ENCODE results near the gene EHF. TPM values are rescaled to one million over a fixed set of nuclear protein-coding genes. Genes with fewer than 3 reads are reported as not detected.

Gene EHF
- total RNA-seq, 2 donors from 2014 or later, result 0.22 TPM; not detected in 1

- peaks cover 14% of the 10 kb centered on the region for H3K4me1 ChIP-seq (ENCODE audit: control insufficient read depth, insufficient read depth, low read length)
- TF ChIP-seq CTCF (conservative IDR thresholded peaks at IDR 0.05), result no peak
- 83 to 91% methylated on average over 1 to 5 of the region's 5 CpGs for WGBS, 2 experiments (ENCODE audit: insufficient coverage in 1 of 2, insufficient read length in 1 of 2)
- Mint-ChIP-seq H3K4me1 (peaks cover 36% of the 10 kb centered on the region), H3K27ac (no peak overlapping the region), H3K27me3 (ENCODE audit: insufficient read depth) (peaks cover 2% of the 10 kb centered on the region), H3K4me3 (no peak overlapping the region), H3K9me3 (no peaks in the 10 kb centered on the region), H3K36me3 (ENCODE audit: low read depth) (no peaks in the 10 kb centered on the region)
- H3K9me3 ChIP-seq (ENCODE audit: control insufficient read depth, low read length), result no peaks in the 10 kb centered on the region
- no peak for DNase-seq
- no peak overlapping the region for H3K9ac ChIP-seq (ENCODE audit: extremely low read depth, low read length, poor library complexity, severe bottlenecking)
- H3K36me3 ChIP-seq (ENCODE audit: control insufficient read depth, insufficient read depth, low read length), result no peaks in the 10 kb centered on the region
- H3K27ac ChIP-seq (ENCODE audit: low read depth, low read length), result no peak overlapping the region
- no peak overlapping the region for H3K4me3 ChIP-seq (ENCODE audit: low read length)
- H3K27me3 ChIP-seq (ENCODE audit: control insufficient read depth, insufficient read depth, low read length, poor library complexity, severe bottlenecking), result no peaks in the 10 kb centered on the region
Observed at GRCh38 chr11:34641456-34641855, 20.6 kb downstream of the EHF start.

GRCh38 chr11:34642001-34642554, 21.2 kb downstream of the EHF start:
- Mint-ChIP-seq H3K36me3 (ENCODE audit: low read depth) (no peaks in the 10 kb centered on the region), H3K9me3 (no peaks in the 10 kb centered on the region), H3K4me1 (peaks cover 36% of the 10 kb centered on the region), H3K4me3 (no peak overlapping the region), H3K27ac (no peak overlapping the region), H3K27me3 (ENCODE audit: insufficient read depth) (peaks cover 2% of the 10 kb centered on the region)
- Histone ChIP-seq H3K36me3 (ENCODE audit: control insufficient read depth, insufficient read depth, low read length) (no peaks in the 10 kb centered on the region), H3K4me3 (ENCODE audit: low read length) (no peak overlapping the region), H3K4me1 (ENCODE audit: control insufficient read depth, insufficient read depth, low read length) (peaks cover 14% of the 10 kb centered on the region), H3K9me3 (ENCODE audit: control insufficient read depth, low read length) (no peaks in the 10 kb centered on the region), H3K9ac (ENCODE audit: extremely low read depth, low read length, poor library complexity, severe bottlenecking) (no peak overlapping the region), H3K27ac (ENCODE audit: low read depth, low read length) (no peak overlapping the region), H3K27me3 (ENCODE audit: control insufficient read depth, insufficient read depth, low read length, poor library complexity, severe bottlenecking) (no peaks in the 10 kb centered on the region)
- no peak for DNase-seq
- no peak for TF ChIP-seq CTCF (conservative IDR thresholded peaks at IDR 0.05)
- WGBS, 2 experiments (ENCODE audit: insufficient coverage in 1 of 2, insufficient read length in 1 of 2), result 89 to 93% methylated on average over 5 to 6 of the region's 6 CpGs

- H3K27ac ChIP-seq (ENCODE audit: low read depth, low read length), result no peak overlapping the region
- WGBS, 2 experiments (ENCODE audit: insufficient coverage in 1 of 2, insufficient read length in 1 of 2), result 90 to 92% methylated on average over 2 to 6 of the region's 6 CpGs
- Mint-ChIP-seq H3K27ac (no peak overlapping the region), H3K9me3 (no peaks in the 10 kb centered on the region), H3K36me3 (ENCODE audit: low read depth) (no peaks in the 10 kb centered on the region), H3K27me3 (ENCODE audit: insufficient read depth) (peaks cover 2% of the 10 kb centered on the region), H3K4me1 (peaks cover 36% of the 10 kb centered on the region), H3K4me3 (no peak overlapping the region)
- peaks cover 14% of the 10 kb centered on the region for H3K4me1 ChIP-seq (ENCODE audit: control insufficient read depth, insufficient read depth, low read length)
- no peaks in the 10 kb centered on the region for H3K9me3 ChIP-seq (ENCODE audit: control insufficient read depth, low read length)
- TF ChIP-seq CTCF (conservative IDR thresholded peaks at IDR 0.05), result no peak
- H3K9ac ChIP-seq (ENCODE audit: extremely low read depth, low read length, poor library complexity, severe bottlenecking), result no peak overlapping the region
- no peak for DNase-seq
- H3K27me3 ChIP-seq (ENCODE audit: control insufficient read depth, insufficient read depth, low read length, poor library complexity, severe bottlenecking), result no peaks in the 10 kb centered on the region
- no peak overlapping the region for H3K4me3 ChIP-seq (ENCODE audit: low read length)
- no peaks in the 10 kb centered on the region for H3K36me3 ChIP-seq (ENCODE audit: control insufficient read depth, insufficient read depth, low read length)
Observed at GRCh38 chr11:34642873-34643272, 22.0 kb downstream of the EHF start.
